K562 (cell line): ENCODE data around the gene APOBEC3C. TPM values are rescaled to one million over a fixed set of nuclear protein-coding genes. Genes with fewer than 3 reads are reported as not detected.
"Not testable (repeated sequence)": the region's sequence is repeated elsewhere in the genome, so short reads cannot be mapped to it uniquely, and the experiment has no call there.

Experiments
- ATAC-seq: fragments of 200-7000 bp; cut with Tn5 transposase; 3 replicates; pipeline ENCODE4 v1.9.1; 2020; ENCODE audit warnings: moderate library complexity
- BruUV-seq: library from RNA; stranded (reverse); fragments of 400-500 nt; replicated peaks from 2 replicates; lab custom pipeline; 2021; lab: Mats Ljungman, UMichigan
- CTCF ChIA-PET: fragments of 300-600 bp; formaldehyde crosslinking; extraction: SDS; loops from one replicate; lab custom pipeline; 2021; ENCODE audit warnings: low intra/inter-chr PET ratio; lab: Yijun Ruan, JAX
- POLR2A ChIA-PET: fragments of 300-600, 350-650 bp; sonication (Branson Sonifier 250); formaldehyde crosslinking; extraction: SDS; loops from one replicate; lab custom pipeline; 2021; ENCODE audit warnings: antibody characterized with exemption, inconsistent platforms; lab: Yijun Ruan, JAX
- DNase-seq, 4 experiments: peaks; one replicate each; pipeline versions ENCODE4 v3.0.0 to v3.0.0-alpha.2; 2011 to 2018; ENCODE audit warnings: low spot score in 3 of 4, mixed read lengths in 3 of 4; ENCODE audit errors: extremely low read depth in 1 of 4
- FAIRE-seq: peaks from 2 replicates; lab custom pipeline; 2011; peaks lifted over from hg19 to GRCh38; lab: Jason Lieb, UNC
- H2AFZ ChIP-seq: 2 replicates; pipeline ENCODE4 v1.6.0; 2011; ENCODE audit warnings: low read depth, low read length, control low read depth, inconsistent platforms
- H3K27ac ChIP-seq: fragments of 200-600 bp; 3 replicates; pipeline ENCODE4 v1.8.0; 2011; ENCODE audit warnings: low read depth, mild to moderate bottlenecking, control low read depth, inconsistent platforms, low read length, moderate library complexity, mixed read lengths; ENCODE audit errors: extremely low read depth
- H3K27me3 ChIP-seq, 2 experiments: fragments of 300-600 bp in 1 of 2; 2 replicates in 1 of 2; 3 replicates in 1 of 2; pipeline versions ENCODE4 v1.6.0 to v1.8.0; 2011; ENCODE audit warnings: inconsistent platforms in 2 of 2, low read length in 2 of 2, mild to moderate bottlenecking in 1 of 2, mixed read lengths in 1 of 2, moderate library complexity in 1 of 2; ENCODE audit not compliant: control insufficient read depth in 2 of 2, insufficient read depth in 2 of 2
- H3K36me3 ChIP-seq: fragments of 300-600 bp; 3 replicates; pipeline ENCODE4 v1.8.0; 2011; ENCODE audit warnings: mild to moderate bottlenecking, low read length, inconsistent platforms; ENCODE audit not compliant: control insufficient read depth, insufficient read depth
- H3K4me1 ChIP-seq, 2 experiments: fragments of 200-600 bp in 1 of 2; replicated peaks in 1 of 2; 2 replicates in 1 of 2; 3 replicates in 1 of 2; pipeline versions ENCODE4 v1.5.1 to v1.8.0; 2011; ENCODE audit warnings: inconsistent platforms in 2 of 2, low read length in 2 of 2, mild to moderate bottlenecking in 1 of 2, mixed read lengths in 1 of 2, moderate library complexity in 1 of 2; ENCODE audit not compliant: control insufficient read depth in 2 of 2, insufficient read depth in 2 of 2
- H3K4me2 ChIP-seq: 2 replicates; pipeline ENCODE4 v1.6.1; 2011; ENCODE audit warnings: low read length, control low read depth, inconsistent platforms, mixed read lengths; ENCODE audit not compliant: insufficient read depth
- H3K4me3 ChIP-seq: fragments of 200-600 bp; sonication (generic), shearing (Covaris generic); 2 replicates; pipeline ENCODE4 v1.5.1; 2016; ENCODE audit warnings: control low read depth, inconsistent platforms
- H3K79me2 ChIP-seq: fragments of 200-600 bp; 3 replicates; pipeline ENCODE4 v1.8.0; 2011; ENCODE audit warnings: low read length, inconsistent platforms; ENCODE audit not compliant: control insufficient read depth, insufficient read depth
- H3K9ac ChIP-seq, 2 experiments: 2 replicates each; pipeline versions ENCODE4 v1.6.0 to v1.6.1; 2011; ENCODE audit warnings: low read depth in 2 of 2, low read length in 2 of 2, control low read depth in 1 of 2, inconsistent platforms in 1 of 2, mild to moderate bottlenecking in 1 of 2, mixed read lengths in 1 of 2; ENCODE audit not compliant: insufficient read depth in 1 of 2
- H3K9me1 ChIP-seq: one replicate; pipeline ENCODE4 v1.6.0; 2011; ENCODE audit warnings: inconsistent platforms, mild to moderate bottlenecking, low read length, moderate library complexity; ENCODE audit not compliant: control insufficient read depth, insufficient read depth
- H3K9me3 ChIP-seq: replicated peaks from 2 replicates; pipeline ENCODE4 v1.5.1; 2011; ENCODE audit warnings: low read depth, low read length, inconsistent platforms; ENCODE audit not compliant: control insufficient read depth, insufficient read depth
- H4K20me1 ChIP-seq: replicated peaks from 2 replicates; pipeline ENCODE4 v1.6.1; 2011; ENCODE audit warnings: low read length, inconsistent platforms, mixed read lengths; ENCODE audit not compliant: control insufficient read depth, insufficient read depth
- ARID1B ChIP-seq: fragments of 450-650 bp; IDR thresholded peaks from 2 replicates; pipeline ENCODE4 v1.6.1; 2016; ENCODE audit warnings: antibody characterized with exemption, mild to moderate bottlenecking, inconsistent platforms
- CBFA2T2 ChIP-seq: fragments of 450-650 bp; conservative IDR thresholded peaks from 2 replicates; pipeline ENCODE4 v1.6.1; 2017; ENCODE audit warnings: mild to moderate bottlenecking
- CBFA2T3 ChIP-seq: fragments of 450-650 bp; IDR thresholded peaks from 2 replicates; pipeline ENCODE4 v1.6.1; 2017
- DPF2 ChIP-seq: fragments of 450-650 bp; IDR thresholded peaks from 2 replicates; pipeline ENCODE4 v1.6.1; 2016
- TAL1 ChIP-seq: fragments of 450-650 bp; IDR thresholded peaks from 2 replicates; pipeline ENCODE4 v1.6.1; 2016; ENCODE audit warnings: mild to moderate bottlenecking
- WGBS: fragments of 100-300 bp; shearing (Covaris generic); methylation state at CpG from one replicate; pipeline ENCODE4 v1.1.6; 2016; ENCODE audit warnings: low coverage, mixed read lengths; ENCODE audit not compliant: insufficient coverage; ENCODE audit errors: missing lambda C conversion rate; 5-methylcytosine and 5-hydroxymethylcytosine counted together
- in situ Hi-C: fragments of 300-500 bp; cut with MboI; formaldehyde crosslinking; loops from 4 replicates; pipeline ENCODE4 v1.15.0; 2018; ENCODE audit warnings: inconsistent platforms, mixed read lengths
- intact Hi-C: fragments of 100-400 bp; cut with micrococcal nuclease; formaldehyde crosslinking; loops from 2 replicates; pipeline ENCODE4 v1.14.2; 2022
- polyA plus RNA-seq, 8 experiments: library from polyadenylated mRNA; depleted of rRNA in 4 of 8; stranded (reverse) in 5 of 8; unstranded in 3 of 8; fragments of >200 nt; fragmentation: Nextera tagmentation in 2 of 8; fragmentation: Illumina TruSeq in 1 of 8; extraction: Ambion mirVana in 2 of 8; extraction: Trizol in 1 of 8; gene quantifications; 2 replicates each; pipeline versions ENCODE4 v1.2.1 to v1.2.3, GENCODE V29; 2011 to 2014; ENCODE audit warnings: inconsistent platforms in 1 of 8, missing spikeins in 1 of 8
- total RNA-seq, 7 experiments: library from RNA; depleted of rRNA in 6 of 7; stranded (reverse); fragments of >200 nt in 6 of 7; fragmentation: Illumina TruSeq in 2 of 7; extraction: Trizol in 2 of 7; gene quantifications; 2 replicates each; pipeline versions ENCODE4 v1.2.1 to v1.2.3, GENCODE V29; 2011 to 2021; ENCODE audit warnings: low replicate concordance in 1 of 7

The APOBEC3C gene
- total and polyA plus RNA-seq, 9 of the 15 experiments (the other 6 are each of a cell fraction or from before 2014, with no cell fraction given): 12.4 to 285 (median 55.5) TPM

DNA sequence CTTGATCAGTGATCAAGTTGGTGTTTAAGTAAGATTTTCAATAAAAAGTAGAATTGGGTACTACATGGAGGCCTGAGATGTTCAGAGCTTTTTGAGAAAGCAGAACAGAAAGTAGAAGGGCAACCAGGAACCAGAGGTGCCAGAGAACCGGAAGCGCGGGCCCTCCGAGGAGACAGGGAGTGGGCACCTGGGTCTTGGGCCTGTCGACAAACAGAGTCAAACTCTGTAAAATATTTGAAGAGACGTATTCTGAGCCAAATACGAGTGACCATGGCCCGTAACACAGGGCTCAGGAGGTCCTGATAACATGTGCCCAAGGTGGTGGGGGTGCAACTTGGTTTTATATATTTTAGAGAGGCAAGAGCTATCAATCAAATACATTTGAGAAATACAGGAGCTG lies 49.8 kb downstream of the APOBEC3C start:
- CTCF ChIA-PET, H3K4me1 ChIP-seq, H3K9me1 ChIP-seq, ATAC-seq, DNase-seq, H2AFZ ChIP-seq, H3K27ac ChIP-seq, FAIRE-seq, H3K9me3 ChIP-seq, BruUV-seq, H3K9ac ChIP-seq, H3K4me2 ChIP-seq, H4K20me1 ChIP-seq, H3K27me3 ChIP-seq, H3K4me3 ChIP-seq, H3K79me2 ChIP-seq, POLR2A ChIA-PET, H3K36me3 ChIP-seq, in situ Hi-C loops: not testable (repeated sequence)
- WGBS: 71% methylated on average over 7 of the region's 8 CpGs
- intact Hi-C loops: loop anchor here (10.0 kb wide), 1 partner anchor 49 kb away; the partner anchor contains the start of gene APOBEC3C

DNA sequence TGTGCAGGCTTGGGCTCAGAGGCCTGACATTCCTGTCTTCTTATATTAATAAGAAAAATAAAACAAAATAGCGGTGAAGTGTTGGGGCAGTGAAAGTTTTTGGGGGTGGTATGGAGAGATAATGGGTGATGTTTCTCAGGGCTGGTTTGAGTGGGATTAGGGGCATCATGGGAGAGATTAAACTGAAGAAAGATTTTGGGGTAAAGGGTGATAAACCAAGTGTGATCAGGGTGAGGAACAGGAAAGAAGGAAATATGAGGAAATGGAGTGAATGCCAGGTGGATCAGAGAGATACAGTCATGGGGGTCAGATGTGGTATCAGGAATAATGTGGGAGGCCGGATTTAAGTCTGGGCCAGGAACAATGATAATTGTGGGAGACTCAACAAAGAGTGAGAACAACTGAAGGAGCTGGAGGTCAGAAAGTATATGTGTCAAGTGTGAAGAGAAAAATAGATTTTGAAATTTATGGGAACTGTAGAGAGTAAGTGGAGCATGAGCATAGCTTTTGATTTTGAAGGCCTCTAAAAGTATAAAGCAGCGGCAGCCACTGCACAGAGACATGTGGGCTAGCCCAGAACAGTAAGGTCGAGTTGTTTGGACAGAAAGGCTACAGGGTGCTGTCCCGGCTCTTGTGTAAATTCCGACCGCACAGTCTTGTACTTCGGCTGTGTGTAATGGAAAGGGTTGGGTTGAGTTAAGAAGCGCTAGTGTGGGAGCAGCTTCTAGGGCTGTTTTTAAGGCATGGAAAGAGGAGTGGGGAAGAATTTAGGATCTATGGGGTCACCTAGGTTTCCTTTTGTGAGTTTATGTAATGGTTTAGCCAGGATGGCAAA lies 52.6 kb downstream of the APOBEC3C start:
- H3K4me2 ChIP-seq, FAIRE-seq, H3K9ac ChIP-seq, H3K27me3 ChIP-seq, H4K20me1 ChIP-seq, H3K27ac ChIP-seq, H2AFZ ChIP-seq, ATAC-seq, H3K79me2 ChIP-seq, H3K9me1 ChIP-seq, H3K4me1 ChIP-seq, POLR2A ChIA-PET, H3K9me3 ChIP-seq, H3K36me3 ChIP-seq, CTCF ChIA-PET, in situ Hi-C loops, H3K4me3 ChIP-seq, BruUV-seq, DNase-seq: not testable (repeated sequence)
- WGBS: 62% methylated on average over 9 of the region's 9 CpGs
- intact Hi-C loops: loop anchor here (10.0 kb wide), 1 partner anchor 52 kb away; the partner anchor contains the start of gene APOBEC3C
- TF ChIP-seq DPF2 (0 out of 2 replicates have a peak, but pooled peaks have one; percentile 23), CBFA2T2 (peak; percentile 33), CBFA2T3 (peak; percentile 58), ARID1B (peak; percentile 27; the same call in 1 of the 2 replicates), TAL1 (0 out of 2 replicates have a peak, but pooled peaks have one; percentile 8)
